Esophagus squamous epithelium (tissue), 4 donors: ENCODE results near the gene VAV3.
A peak's percentile ranks its signal among the peaks of the same experiment; 100 is the strongest.

Experiments
- POLR2A ChIP-seq, 4 donors: fragments of 450-650 bp; IDR thresholded peaks; one replicate each; pipeline ENCODE4 v1.6.1; 2017; ENCODE audit warnings: antibody characterized with exemption in 4 of 4, mild to moderate bottlenecking in 4 of 4, moderate library complexity in 3 of 4
- TF ChIP-seq, protein P1 (sequence below), 6 experiments: fragments of 450-650 bp in 4 of 6; fragments of 200-600 bp in 2 of 6; sonication (generic) in 2 of 6; IDR thresholded peaks; one replicate each; pipeline ENCODE4 v1.5.1; 2016 to 2019; ENCODE audit warnings: antibody characterized with exemption in 6 of 6, mild to moderate bottlenecking in 4 of 6, moderate library complexity in 4 of 6

DNA sequence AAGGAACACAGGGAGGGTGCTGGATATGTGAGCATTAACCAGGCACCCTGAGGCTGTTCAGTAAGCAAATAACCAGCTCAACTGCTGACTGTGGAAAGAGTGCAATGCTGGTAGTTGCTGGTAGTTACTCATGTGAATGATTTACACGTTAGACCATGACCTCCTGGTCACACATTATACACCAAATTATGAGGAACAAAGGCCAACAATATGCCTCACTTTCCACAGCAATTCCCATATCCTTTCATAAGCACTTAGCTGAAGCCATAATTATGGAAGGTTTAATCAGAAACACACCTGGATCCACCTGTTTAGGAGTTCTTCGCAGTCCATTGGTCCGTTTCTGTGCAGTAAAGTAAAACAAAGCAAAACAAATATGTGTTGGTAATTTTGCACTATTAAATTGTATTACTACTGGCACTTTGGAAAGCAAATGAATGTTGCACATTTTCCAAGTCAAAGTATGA is 281.8 kb downstream of the VAV3 start:
- TF ChIP-seq, protein P1, sequence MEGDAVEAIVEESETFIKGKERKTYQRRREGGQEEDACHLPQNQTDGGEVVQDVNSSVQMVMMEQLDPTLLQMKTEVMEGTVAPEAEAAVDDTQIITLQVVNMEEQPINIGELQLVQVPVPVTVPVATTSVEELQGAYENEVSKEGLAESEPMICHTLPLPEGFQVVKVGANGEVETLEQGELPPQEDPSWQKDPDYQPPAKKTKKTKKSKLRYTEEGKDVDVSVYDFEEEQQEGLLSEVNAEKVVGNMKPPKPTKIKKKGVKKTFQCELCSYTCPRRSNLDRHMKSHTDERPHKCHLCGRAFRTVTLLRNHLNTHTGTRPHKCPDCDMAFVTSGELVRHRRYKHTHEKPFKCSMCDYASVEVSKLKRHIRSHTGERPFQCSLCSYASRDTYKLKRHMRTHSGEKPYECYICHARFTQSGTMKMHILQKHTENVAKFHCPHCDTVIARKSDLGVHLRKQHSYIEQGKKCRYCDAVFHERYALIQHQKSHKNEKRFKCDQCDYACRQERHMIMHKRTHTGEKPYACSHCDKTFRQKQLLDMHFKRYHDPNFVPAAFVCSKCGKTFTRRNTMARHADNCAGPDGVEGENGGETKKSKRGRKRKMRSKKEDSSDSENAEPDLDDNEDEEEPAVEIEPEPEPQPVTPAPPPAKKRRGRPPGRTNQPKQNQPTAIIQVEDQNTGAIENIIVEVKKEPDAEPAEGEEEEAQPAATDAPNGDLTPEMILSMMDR (IDR thresholded peaks at IDR 0.05), result no peak
- peak in 1 of 4 donors; percentile 26 for TF ChIP-seq POLR2A (IDR thresholded peaks at IDR 0.05)
